HK-2 (cell line): ENCODE measurements around the gene CEP72.

ENCODE experiments used
- DNase-seq: peaks from one replicate; pipeline ENCODE4 v3.0.0-alpha.2; 2018; ENCODE audit not compliant: unreplicated experiment

Gene CEP72

DNA sequence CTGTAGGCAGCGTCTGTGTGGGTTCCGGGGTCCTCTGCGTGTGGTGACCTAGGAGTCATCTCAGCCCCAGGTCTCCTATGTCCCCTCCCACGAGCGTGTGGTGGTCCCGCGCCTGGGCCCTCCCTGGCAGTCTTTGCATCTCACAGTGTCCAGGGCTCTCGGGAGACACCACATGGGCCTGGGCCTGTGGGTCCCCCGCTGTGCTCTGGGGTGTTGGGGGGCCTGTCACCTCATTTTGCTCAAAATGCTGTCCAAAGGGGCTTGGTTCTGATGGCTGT is 27.1 kb downstream of the CEP72 start:
- no peak for DNase-seq

GRCh38 chr5:639584-640213 is 27.6 kb downstream of the CEP72 start:
- DNase-seq, result no peak

GRCh38 chr5:640461-641330 is 28.6 kb downstream of the CEP72 start:
- no peak for DNase-seq

DNA sequence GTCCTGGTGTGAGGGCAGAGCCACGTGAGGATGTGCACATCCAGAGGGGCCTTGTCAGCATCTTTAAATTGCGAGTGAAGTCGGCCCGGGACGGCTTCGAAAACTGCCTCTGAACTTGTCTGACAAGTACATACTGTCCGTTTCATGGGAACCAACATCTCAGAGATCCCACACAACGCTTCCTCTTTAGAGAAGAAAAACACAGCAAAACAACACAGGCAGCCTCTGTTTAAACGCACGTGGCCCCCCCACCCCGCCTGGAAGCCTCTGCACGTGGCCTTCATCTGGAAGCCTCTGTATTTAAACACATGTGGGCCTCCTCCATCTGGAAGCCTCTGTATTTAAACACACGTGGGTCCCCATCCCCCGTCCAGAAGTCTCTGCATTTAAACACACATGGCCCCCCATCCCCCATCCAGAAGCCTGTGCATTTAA is 29.2 kb downstream of the CEP72 start:
- no peak for DNase-seq

- DNase-seq, result no peak
These were observed 30.3 kb downstream of the CEP72 start for GRCh38 chr5:642481-642880.

GRCh38 chr5:643351-643801 is 31.2 kb downstream of the CEP72 start:
- DNase-seq, result no peak

DNA sequence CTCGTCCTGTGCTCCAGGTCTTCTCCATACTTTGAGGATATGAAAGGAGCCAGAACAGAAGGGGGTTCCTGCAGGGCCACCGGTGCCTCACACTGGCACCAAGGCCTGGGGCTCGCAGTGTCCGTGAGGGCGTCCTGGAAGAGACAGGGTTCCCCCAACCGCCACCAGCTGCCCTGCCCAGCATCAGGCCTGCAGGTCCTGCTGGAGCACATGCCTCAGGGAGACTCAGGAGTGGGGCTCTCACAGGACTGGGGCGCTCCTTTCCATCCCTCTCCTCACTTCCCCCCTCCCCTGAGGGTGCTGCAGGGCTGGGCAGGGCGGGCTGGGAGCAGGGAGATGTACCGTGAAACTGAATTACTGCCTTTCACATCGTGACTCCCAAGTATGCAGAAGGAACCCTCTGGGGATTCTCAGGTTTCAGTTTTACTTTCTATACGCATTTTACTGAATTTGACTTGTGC is 31.7 kb downstream of the CEP72 start:
- DNase-seq, result no peak

DNA sequence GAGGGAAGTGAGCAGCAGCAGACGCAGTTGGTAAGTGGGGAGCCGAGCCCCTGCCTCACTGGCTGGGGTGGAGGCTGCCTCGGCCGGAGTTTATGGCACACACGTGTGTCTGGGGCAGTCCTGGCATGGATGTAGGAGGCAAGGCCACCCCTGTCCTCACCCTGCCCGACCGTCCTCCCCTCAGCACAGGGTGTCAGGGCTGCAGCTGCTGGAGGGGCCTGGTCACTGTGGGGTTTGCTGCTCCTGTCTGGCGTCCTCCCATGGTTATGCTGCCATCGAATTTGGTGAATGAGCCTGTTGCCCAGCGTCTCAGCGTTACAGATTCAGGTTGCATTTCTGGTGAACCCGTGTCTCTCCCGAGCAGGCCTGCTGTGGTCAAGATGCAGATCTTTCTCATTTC is 32.4 kb downstream of the CEP72 start:
- no peak for DNase-seq

DNA sequence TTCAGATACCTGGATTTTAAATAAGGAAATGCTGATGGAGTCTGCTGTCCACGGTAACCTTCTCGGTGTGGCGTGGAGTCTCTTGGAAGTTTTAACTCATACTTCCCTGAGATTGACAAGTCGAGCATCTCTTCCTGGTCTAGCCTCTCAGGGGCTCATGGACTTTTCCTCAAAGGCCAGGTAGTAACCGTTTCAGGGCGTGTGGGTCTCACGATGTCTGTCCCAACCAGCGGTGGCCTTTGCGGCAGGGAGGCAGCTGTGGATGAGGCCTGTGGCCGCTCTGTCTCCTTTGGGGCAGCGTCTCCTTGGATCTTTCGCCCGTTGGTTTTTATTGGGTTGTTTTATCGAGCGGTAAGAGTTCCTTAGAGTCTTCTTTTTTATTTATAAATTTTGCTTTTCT is 32.8 kb downstream of the CEP72 start:
- DNase-seq, result no peak

DNA sequence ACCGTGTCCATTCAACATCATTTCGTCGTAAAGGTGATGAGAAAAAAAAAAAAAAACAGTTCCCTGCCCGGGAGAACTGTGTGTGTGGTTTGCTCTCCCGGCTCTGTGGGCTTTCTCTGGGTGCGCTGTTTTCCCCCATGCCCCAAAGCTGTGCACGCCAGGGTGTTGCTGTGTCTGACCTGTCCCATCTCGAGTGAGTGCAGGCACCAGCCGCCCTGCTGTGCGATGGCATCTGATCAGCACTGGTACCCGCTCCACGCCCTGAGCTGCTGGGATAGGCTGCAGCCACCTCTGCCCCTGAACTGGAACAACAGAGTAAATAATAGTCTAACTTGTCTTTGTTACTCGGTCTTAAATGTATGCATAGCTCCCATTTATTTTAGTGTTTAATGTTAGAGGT is 33.3 kb downstream of the CEP72 start:
- DNase-seq, result no peak

- DNase-seq, result no peak
These were observed 34.5 kb downstream of the CEP72 start for GRCh38 chr5:646396-647201.

DNA sequence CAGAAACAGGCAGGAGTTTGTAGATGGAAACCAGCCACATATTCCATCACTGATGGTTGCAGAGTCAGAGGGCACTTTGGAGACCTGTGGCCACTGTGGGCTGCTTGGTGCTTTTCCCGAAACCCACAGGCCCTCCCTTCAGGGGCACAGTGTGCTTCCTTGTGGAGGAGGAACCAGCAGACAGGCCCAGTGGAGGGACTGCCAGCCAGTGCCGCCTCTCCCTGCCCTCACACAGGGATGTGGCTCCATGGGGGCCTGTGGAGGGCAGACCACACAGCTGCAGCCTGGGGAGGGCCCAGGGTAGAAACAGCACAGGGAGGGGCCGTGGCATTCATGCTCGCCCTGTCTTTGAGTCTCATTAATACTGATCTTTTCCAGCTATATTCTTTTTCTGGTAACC is 35.2 kb downstream of the CEP72 start:
- DNase-seq, result no peak

GRCh38 chr5:647727-648126 is 35.6 kb downstream of the CEP72 start:
- DNase-seq, result no peak

DNA sequence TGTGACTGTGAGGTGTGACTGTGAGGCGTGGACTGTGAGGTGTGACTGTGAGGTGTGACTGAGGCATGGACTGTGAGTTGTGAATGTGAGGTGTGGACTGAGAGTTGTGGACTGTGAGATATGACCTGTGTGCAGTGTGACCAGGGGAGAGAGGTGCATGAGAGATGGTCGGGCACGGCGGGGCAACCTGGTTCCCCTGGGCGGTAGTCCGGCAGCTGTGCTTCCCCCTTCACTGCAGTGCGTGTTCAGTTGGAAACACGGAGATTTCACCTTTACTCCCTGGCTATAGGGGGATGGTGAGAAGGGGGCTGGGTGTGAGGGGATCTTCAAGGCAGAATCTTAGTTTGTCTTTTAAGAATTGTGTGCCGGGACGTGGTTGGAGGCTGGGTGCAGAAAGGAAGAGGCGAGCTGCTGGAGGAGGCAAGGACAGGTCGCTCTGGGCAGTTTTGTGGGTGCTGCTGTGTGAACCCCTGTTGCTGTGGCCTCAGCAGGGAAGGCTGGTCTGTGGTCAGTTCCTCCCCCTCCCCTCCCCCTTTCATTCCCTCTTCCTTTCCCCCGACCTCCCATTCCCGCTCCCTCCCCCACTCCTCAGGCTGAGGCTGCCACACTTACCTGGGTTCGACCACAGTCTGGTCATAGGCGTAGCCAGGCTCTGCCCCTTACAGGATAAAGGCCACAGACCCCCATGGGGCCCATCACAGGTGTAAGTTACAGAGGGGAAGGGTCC is 39.3 kb downstream of the CEP72 start:
- no peak for DNase-seq

DNA sequence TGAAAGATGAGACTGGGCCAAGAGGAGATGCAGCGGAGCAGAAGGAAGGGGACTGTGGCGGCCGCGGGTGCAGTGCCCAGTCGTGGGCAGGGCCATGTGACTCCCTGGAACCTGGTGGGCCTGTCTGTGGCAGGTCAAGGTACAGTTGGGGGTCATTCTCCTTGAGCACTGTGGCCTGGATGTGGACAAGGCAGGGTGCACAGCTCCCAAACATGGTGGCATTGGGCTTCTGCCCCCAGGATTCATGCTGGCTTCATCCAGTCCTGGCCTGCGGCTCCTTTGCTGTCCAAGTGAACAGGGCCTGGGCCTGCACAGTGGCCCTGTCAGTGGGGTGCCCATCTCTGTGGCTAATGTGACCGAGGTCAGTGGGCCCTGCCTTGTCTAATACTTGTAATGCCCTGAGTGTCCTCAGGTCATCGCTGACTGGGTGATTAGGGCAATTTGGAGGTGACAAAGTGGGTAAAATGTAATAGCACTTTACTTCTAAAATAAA is 39.9 kb downstream of the CEP72 start:
- DNase-seq, result no peak

DNA sequence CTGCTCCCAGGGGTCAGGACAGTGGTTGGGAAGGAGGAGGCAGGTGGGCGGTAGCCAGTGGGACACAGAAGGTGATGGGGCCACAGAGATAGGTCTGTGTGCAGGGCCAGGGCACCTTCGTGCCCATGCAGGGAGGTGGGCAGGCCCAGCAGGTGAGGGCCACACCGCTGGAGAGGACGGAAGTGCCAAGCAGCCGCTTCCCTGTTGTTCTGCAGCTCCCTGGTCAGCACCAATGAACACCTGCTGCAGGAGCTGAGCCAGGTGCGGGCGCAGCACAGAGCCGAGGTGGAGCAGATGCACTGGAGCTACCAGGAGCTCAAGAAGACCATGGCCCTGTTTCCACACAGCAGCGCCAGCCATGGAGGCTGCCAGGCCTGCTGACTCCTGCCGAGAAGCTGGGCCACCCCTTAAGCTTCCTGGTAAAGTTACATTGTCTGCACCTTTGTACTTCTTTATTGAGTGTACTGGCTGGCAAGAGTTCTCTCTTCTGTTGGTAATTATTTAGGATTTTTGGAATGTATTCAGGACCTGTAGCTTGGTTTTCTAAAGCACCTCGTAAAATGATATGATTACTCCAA is 40.7 kb downstream of the CEP72 start:
- DNase-seq, result no peak

- DNase-seq, result no peak
These were observed 42.1 kb downstream of the CEP72 start for GRCh38 chr5:654071-654778.

- no peak for DNase-seq
These were observed 43.3 kb downstream of the CEP72 start for GRCh38 chr5:655406-655805.

- peak; percentile 58 for DNase-seq
These were observed 45.4 kb downstream of the CEP72 start for GRCh38 chr5:657570-657969.

- DNase-seq, result no peak
These were observed 46.0 kb downstream of the CEP72 start for GRCh38 chr5:658103-658502.
